Tibial artery (tissue), 4 donors: Measurements from ENCODE around the gene MINPP1.

ENCODE experiments used
- DNase-seq, 2 donors: peaks; one replicate each; pipeline ENCODE4 v3.0.0-alpha.2; 2019
- H3K27ac ChIP-seq, 2 donors: fragments of 200-600 bp; sonication (generic) in 1 of 2; 1 replicate in 1 of 2; 2 replicates in 1 of 2; pipeline ENCODE4 v1.5.1; 2018 to 2019; ENCODE audit warnings: mild to moderate bottlenecking in 1 of 2
- H3K27me3 ChIP-seq, 2 donors: fragments of 200-600 bp; sonication (generic) in 1 of 2; one replicate each; pipeline versions ENCODE4 v1.5.1 to v1.6.0; 2016 to 2019
- H3K36me3 ChIP-seq, 3 donors: fragments of 200-600 bp; sonication (generic) in 2 of 3; one replicate each; pipeline ENCODE4 v1.5.1; 2016 to 2019; ENCODE audit warnings: mild to moderate bottlenecking in 2 of 3
- H3K4me1 ChIP-seq, 4 donors: fragments of 200-600 bp; sonication (generic) in 2 of 4; 1 replicate in 3 of 4; 2 replicates in 1 of 4; pipeline ENCODE4 v1.5.1; 2016 to 2019
- H3K4me3 ChIP-seq, 2 donors: fragments of 200-600 bp; sonication (generic) in 1 of 2; 1 replicate in 1 of 2; 2 replicates in 1 of 2; pipeline ENCODE4 v1.5.1; 2018 to 2019; ENCODE audit warnings: mild to moderate bottlenecking in 2 of 2
- H3K9me3 ChIP-seq, 3 donors: fragments of 200-600 bp; sonication (generic) in 1 of 3; one replicate each; pipeline ENCODE4 v1.5.1; 2016 to 2019
- intact Hi-C: fragments of 100-400 bp; cut with DNase I; formaldehyde crosslinking; loops from one replicate; pipeline ENCODE4 v1.15.0; 2023; ENCODE audit warnings: low total_unique reads
- TF ChIP-seq, protein P1 (sequence below), 2 experiments: fragments of 200-600 bp in 1 of 2; fragments of 450-650 bp in 1 of 2; IDR thresholded peaks; one replicate each; pipeline ENCODE4 v1.5.1; 2017 to 2019; ENCODE audit warnings: antibody characterized with exemption in 2 of 2, mild to moderate bottlenecking in 1 of 2, moderate library complexity in 1 of 2

The MINPP1 gene

DNA sequence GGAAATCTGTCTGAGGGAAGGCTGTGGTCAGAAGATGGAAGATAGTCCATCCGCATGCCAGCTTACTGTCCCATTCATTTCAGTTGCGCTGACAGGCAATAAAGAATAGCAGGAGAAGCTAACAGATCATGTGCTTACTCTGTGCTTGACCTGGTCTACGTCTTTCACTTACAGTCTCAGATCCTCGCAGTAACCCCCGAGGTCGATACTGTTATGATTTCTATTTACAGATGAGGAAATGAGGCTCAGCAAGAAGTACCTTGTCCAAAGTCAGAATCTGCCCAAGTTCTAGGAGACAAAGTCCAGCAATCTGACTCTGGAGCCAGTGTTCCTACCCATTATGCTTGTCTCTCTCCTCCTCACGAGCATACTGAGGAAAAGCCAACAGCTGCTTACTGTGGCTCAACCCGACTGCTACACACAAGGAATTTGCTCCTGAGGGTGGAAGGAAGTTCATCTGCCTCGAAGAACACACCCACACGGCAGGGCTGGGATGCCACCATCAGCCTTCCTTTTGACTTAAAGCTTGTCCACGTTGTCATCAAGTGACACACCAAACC lies 74.2 kb downstream of the MINPP1 start:
- H3K4me1 ChIP-seq: peaks cover 0 to 17% (median 8%) of the 10 kb centered on the region in 4 donors
- TF ChIP-seq, protein P1, sequence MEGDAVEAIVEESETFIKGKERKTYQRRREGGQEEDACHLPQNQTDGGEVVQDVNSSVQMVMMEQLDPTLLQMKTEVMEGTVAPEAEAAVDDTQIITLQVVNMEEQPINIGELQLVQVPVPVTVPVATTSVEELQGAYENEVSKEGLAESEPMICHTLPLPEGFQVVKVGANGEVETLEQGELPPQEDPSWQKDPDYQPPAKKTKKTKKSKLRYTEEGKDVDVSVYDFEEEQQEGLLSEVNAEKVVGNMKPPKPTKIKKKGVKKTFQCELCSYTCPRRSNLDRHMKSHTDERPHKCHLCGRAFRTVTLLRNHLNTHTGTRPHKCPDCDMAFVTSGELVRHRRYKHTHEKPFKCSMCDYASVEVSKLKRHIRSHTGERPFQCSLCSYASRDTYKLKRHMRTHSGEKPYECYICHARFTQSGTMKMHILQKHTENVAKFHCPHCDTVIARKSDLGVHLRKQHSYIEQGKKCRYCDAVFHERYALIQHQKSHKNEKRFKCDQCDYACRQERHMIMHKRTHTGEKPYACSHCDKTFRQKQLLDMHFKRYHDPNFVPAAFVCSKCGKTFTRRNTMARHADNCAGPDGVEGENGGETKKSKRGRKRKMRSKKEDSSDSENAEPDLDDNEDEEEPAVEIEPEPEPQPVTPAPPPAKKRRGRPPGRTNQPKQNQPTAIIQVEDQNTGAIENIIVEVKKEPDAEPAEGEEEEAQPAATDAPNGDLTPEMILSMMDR (IDR thresholded peaks at IDR 0.05): no peak
- H3K9me3 ChIP-seq: no peaks in the 10 kb centered on the region
- no peaks in the 10 kb centered on the region for H3K36me3 ChIP-seq
- peak overlapping the region; percentile 43 to 50 for H3K27ac ChIP-seq
- intact Hi-C loops: no loop called here
- DNase-seq: peak in 1 of 2 donors; percentile 28
- peak overlapping the region in 1 of 2 donors; percentile 2 for H3K4me3 ChIP-seq
- H3K27me3 ChIP-seq: no peaks in the 10 kb centered on the region

- no peaks in the 10 kb centered on the region for H3K9me3 ChIP-seq
- H3K4me3 ChIP-seq: peak overlapping the region in 1 of 2 donors; percentile 2
- intact Hi-C loops: no loop called here
- H3K27me3 ChIP-seq: no peaks in the 10 kb centered on the region
- H3K36me3 ChIP-seq: no peaks in the 10 kb centered on the region
- no peak for DNase-seq
- peak overlapping the region; percentile 43 to 50 for H3K27ac ChIP-seq
- H3K4me1 ChIP-seq: peaks cover 0 to 17% (median 8%) of the 10 kb centered on the region in 4 donors
- TF ChIP-seq, protein P1 (IDR thresholded peaks at IDR 0.05): no peak
Measured at GRCh38 chr10:87579563-87579962, 74.9 kb downstream of the MINPP1 start.

DNA sequence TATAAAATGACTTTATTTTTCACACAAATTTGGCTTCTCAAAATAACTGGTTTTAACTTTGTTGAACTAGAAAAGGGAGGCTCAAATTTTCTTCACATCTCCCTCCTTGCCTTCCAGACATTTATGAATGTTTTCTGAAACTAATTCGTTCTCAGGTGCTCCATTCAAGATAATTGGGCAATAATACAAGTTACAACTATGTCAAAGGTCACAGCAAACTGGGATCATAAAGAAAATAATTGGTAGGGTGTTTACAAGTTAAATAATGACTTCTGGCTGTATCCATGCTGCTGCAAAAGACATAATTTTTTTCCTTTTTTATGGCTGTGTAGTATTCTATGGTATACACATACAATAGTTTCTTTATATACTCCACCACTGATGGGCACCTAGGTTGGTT lies 75.3 kb downstream of the MINPP1 start:
- TF ChIP-seq, protein P1 (IDR thresholded peaks at IDR 0.05): no peak
- Histone ChIP-seq H3K4me1 (peaks cover 0 to 17% (median 8%) of the 10 kb centered on the region in 4 donors), H3K27me3 (no peaks in the 10 kb centered on the region), H3K36me3 (no peaks in the 10 kb centered on the region), H3K9me3 (no peaks in the 10 kb centered on the region), H3K27ac (peak overlapping the region in 1 of 2 donors; percentile 43), H3K4me3 (no peak overlapping the region)
- no peak for DNase-seq
- intact Hi-C loops: no loop called here

DNA sequence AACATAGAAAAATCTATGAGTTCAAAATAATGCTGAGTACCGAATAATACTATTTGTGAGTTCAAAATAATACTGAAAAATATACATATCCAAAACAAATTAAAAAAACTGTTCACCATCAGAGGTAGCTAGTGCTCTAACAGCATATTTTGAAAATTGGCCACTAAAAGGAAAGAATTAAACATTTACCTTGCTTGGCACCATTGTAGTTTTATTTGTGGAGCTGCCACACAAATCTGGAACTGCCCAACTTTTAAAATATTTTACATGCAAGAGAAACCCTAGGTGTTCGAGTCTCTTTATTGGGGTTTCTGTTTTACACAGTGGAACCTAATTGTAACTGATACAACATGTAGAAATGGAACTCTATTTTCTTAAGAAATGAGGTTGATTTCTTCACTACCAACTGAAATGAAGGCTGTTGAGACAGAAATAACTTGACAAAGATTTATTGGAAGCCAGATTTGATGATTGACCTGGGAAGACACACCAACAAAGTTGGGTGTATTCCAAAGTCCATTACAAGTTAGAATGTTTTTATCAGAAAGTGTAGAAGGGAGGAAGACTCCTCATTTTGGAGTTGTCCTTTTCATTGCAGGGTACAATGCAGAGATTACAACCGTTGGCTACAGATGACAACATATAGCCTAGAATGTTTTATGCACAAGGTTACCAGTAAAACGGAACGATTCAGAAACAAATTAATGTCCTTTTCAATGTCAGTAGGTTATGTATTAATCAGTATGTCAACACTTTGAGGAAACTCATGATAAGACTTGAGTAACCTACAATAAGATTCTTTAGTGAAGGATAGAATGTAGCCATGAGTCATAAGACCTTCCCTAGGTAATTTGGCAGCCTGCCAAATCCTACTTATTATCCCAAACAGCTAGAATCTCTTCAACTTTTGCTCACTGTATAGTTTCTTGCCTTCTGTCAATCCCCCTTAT lies 81.1 kb downstream of the MINPP1 start:
- no peak for DNase-seq
- no peaks in the 10 kb centered on the region for H3K9me3 ChIP-seq

GRCh38 chr10:87589645-87590051 lies 85.0 kb downstream of the MINPP1 start:
- peaks cover 0 to 26% (median 16%) of the 10 kb centered on the region in 4 donors for H3K4me1 ChIP-seq
- H3K9me3 ChIP-seq: no peaks in the 10 kb centered on the region
- DNase-seq: no peak
- no peaks in the 10 kb centered on the region for H3K27me3 ChIP-seq
- intact Hi-C loops: no loop called here
- TF ChIP-seq, protein P1 (IDR thresholded peaks at IDR 0.05): no peak
- no peak overlapping the region for H3K4me3 ChIP-seq
- no peaks in the 10 kb centered on the region for H3K36me3 ChIP-seq
- no peak overlapping the region for H3K27ac ChIP-seq

More for the DNA sequence above, 81.1 kb downstream of the MINPP1 start:
- no peaks in the 10 kb centered on the region for H3K27me3 ChIP-seq
- H3K4me3 ChIP-seq: no peak overlapping the region
- H3K36me3 ChIP-seq: no peaks in the 10 kb centered on the region
- intact Hi-C loops: no loop called here
- H3K4me1 ChIP-seq: peaks cover 0 to 8% (median 0%) of the 10 kb centered on the region in 4 donors
- H3K27ac ChIP-seq: no peak overlapping the region
- TF ChIP-seq, protein P1 (IDR thresholded peaks at IDR 0.05): no peak
